Right forelimb (tissue), 1 donor: Measurements from ENCODE around the gene SH3BP5.

Experiments used
- DNase-seq: peaks from one replicate; pipeline ENCODE4 v3.0.0-alpha.2; 2018

The SH3BP5 gene

DNA sequence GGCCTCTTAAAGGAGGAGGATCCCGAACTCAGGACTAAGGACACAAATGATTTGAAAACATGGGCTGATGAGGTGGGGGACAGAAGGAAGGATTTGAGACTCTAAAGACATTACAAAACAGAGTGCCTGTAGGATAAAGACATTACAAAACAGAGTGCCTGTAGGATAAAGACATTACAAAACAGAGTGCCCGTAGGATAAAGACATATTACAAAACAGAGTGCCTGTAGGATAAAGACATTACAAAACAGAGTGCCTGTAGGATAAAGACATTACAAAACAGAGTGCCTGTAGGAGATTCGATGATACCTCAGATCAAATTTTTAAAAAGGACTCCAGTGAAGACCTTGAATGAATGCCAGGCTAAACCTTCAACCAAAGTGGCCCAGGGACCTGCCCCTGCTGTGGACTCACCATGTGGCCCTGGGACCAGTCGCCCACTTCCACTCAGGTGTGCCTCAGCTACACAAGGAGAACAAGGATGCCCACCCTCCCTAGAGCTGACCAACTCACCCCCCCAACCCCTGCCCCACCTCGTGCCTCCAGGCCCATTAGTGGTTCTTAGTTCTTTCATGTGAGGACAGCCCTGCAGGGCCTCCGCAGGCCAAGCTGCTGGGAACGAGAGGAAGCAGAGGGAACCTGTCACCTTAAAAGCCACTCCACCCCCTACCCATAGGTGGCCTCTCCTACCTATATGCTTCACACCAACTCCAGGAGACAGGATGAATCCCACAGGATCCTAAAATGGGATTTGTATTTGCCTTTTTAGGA lies 59.8 kb downstream of the SH3BP5 start:
- no peak for DNase-seq

- peak; percentile 34 for DNase-seq
Observed at GRCh38 chr3:15271785-15272381, 60.5 kb downstream of the SH3BP5 start.

DNA sequence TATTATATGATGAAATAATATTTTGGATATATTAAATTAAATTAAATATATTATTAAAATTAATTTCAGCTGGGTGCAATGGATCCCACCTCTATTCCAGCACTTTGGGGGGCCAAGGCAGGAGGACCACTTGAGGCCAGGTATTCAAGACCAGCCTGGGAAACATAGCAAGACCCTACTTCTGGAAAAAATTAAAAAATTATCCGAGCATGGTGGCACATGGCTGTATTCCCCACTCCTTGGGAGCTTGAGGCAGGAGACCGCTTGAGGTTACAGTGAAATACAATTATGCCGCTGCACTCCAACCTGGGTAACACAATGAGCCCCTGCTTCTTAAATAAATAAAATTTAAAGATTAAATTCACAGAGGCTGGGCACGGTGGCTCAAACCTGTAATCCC lies 61.4 kb downstream of the SH3BP5 start:
- DNase-seq = no peak

- DNase-seq = no peak
Observed at GRCh38 chr3:15269091-15269989, 63.0 kb downstream of the SH3BP5 start.

GRCh38 chr3:15268033-15268631 lies 64.3 kb downstream of the SH3BP5 start:
- peak; percentile 89 for DNase-seq

DNA sequence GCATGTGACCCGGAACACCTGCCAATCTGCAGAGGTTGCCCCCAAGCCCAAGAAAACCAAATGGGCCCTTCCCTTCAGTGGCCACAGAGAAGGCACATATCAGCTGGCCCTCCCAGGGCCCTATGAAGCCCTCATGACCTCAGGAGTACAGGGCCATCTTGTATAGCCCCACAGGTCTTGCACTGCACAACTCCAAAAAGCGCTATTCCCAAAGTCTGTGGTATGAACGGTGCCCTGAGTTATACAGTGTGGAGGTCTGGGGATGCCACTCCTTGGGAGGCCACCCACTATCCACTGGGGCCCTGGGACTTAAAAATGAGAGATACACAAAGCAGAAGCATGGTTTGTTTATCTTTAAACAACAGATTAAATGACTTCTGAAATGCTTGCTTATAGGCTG lies 64.9 kb downstream of the SH3BP5 start:
- no peak for DNase-seq

- no peak for DNase-seq
Observed at GRCh38 chr3:15266510-15267376, 65.6 kb downstream of the SH3BP5 start.

DNA sequence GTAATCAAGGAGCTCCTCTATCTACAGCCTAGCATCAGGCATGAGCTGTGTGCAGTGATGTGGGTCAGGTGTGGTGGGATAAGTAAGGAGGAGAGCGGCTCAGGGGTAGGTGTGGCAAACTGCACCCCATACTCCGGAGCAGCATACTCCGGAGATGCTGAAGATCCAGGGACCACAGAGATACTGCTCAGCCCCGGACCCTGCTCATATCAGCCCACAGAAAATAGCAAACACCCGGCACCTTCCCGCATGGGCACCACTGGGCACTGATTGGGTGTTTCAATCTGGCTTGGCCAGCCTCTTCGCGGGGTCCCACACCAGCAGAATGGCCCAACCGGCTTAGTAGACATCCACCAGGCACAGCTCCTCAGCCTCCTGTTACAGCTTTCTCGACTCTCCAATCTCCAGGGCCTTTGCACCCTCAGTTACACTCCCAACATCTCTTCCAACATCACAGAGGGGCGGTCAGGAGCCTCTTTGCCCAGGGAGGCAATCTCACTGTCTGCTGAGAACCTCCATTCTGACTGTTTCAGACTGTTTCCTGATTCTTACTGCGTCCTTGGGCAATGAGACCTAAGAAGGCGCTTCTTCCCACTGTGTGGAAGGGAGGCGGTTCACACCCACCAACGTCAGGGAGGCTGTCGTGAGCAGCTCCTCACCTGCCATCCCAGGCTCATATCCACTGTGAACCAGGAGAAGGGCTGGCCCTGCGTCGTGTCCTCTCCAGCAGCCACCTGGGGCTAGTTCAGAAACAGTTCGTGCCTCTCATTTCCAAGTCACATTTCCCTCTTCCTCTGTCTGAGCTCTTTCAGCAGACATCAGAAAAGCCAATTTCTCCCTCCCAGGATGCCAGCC lies 66.5 kb downstream of the SH3BP5 start:
- DNase-seq = no peak

- no peak for DNase-seq
Observed at GRCh38 chr3:15264486-15264885, 67.9 kb downstream of the SH3BP5 start.

GRCh38 chr3:15263926-15264325 lies 68.5 kb downstream of the SH3BP5 start:
- DNase-seq = no peak

DNA sequence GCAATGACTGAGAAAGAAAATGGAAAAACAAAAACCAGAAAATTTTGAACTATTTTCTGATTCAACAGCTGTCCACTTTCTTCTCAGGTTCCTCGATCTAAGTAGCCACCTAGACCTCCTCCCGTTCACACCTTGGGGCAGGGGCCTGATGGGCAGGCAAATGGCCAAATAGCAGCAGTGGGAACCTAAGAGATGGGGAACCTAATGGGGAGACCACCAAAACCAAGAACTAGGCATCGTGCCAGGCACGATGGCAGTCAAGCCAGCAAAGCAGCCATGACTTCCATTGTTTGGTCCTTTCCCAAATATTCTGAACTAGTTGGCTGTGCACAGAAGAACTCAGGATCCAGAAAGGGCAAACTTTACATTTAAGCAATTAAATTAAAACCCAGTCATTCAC lies 69.3 kb downstream of the SH3BP5 start:
- no peak for DNase-seq

GRCh38 chr3:15262021-15262420 lies 70.4 kb downstream of the SH3BP5 start:
- no peak for DNase-seq

- no peak for DNase-seq
Observed at GRCh38 chr3:15261274-15261673, 71.1 kb downstream of the SH3BP5 start.

GRCh38 chr3:15260531-15260930 lies 71.9 kb downstream of the SH3BP5 start:
- DNase-seq = no peak

DNA sequence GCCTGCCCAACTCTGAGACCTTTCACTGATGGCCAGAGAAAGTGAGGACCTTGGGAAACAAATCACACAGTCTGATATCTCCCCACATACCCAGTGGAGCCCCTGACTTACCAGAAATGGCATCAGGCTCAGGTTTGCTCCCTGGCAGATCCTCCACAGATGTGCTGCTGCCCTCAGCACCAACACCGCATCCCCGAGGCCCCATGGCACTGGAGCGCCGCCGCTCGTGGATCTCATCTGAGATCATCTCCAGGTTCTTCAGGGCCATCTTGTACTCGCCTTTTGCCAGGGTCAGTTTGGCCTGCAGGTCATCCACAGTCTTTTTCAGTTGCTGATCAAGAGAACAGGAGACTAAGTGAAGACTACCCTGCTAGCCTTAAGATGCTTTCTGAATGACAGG lies 73.7 kb downstream of the SH3BP5 start:
- no peak for DNase-seq

DNA sequence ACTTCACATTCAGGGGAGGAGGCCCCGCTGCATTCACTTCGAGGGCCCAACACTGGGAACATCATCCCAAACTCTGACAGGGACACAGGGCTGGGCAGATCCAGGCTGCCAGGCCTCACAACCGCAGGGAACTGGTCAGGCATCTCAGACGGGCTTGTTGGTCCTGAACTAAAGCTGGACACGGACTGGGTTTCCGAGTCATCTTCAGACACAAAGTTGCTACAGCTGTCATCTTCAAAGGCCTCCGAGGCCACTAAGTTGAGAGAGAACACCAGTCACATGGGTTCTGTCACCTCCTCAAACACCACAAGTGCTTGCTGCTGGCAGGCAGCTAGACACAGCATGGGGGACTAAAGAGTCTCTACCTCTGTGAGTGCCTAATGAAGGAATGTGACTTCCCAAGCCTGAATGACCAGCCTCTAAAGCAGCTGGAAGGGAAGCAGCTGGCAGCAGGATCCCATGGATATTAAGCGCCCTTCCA lies 75.5 kb downstream of the SH3BP5 start:
- DNase-seq = no peak

DNA sequence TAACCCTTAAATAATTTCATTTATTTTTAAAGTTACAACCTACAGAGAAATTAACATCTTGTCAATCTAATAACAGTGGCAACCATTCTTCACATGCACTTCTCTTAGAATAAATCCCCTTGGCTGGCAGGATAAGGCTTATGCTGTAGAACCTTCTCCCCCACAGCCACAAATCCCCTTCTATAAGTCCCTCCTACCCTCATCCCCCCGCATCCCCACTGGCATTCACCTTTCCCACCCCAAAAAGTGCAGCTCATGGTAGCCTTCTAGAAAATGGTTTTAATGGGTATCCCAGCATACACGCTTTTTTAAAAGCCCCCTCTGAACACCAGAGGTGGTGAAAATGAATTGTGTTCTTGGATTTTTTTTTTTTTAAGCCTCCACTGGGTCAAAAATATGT lies 77.2 kb downstream of the SH3BP5 start:
- no peak for DNase-seq

GRCh38 chr3:15253023-15253697 lies 79.2 kb downstream of the SH3BP5 start:
- no peak for DNase-seq

DNA sequence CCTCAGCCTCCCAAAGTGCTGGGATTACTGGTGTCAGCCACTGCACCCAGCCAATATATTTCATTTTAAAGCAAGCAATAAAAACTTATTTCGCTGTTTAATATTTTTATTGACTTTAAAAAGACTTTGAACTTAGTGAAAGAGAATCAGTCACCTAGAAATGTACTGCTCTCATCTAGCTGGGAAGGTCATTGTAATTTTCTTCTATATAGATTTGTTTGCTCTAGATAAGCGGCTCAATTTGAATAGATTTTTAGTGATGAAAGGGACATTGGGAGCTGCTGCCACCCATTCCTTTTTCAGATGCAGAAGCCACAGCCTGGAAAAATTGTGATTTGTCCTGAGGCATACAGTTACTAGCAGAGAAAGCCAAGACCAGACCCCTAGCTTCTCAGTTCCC lies 86.2 kb downstream of the SH3BP5 start:
- no peak for DNase-seq

- DNase-seq = no peak
Observed at GRCh38 chr3:15243822-15244482, 88.4 kb downstream of the SH3BP5 start.
